ENCODE data around the gene SOX15. TPM values are rescaled to one million over a fixed set of nuclear protein-coding genes. Genes with fewer than 3 reads are reported as not detected.

The SOX15 gene
- total RNA-seq, 4 donors from 2014 or later: 0.56 to 0.95 (median 0.72) TPM; not detected in 1

DNA sequence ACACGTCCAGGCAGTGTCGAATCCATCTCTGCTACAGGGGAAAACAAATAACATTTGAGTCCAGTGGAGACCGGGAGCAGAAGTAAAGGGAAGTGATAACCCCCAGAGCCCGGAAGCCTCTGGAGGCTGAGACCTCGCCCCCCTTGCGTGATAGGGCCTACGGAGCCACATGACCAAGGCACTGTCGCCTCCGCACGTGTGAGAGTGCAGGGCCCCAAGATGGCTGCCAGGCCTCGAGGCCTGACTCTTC is 17.6 kb downstream of the SOX15 start:
- no peak for DNase-seq (ENCODE audit: low spot score)
- TF ChIP-seq, protein P1, sequence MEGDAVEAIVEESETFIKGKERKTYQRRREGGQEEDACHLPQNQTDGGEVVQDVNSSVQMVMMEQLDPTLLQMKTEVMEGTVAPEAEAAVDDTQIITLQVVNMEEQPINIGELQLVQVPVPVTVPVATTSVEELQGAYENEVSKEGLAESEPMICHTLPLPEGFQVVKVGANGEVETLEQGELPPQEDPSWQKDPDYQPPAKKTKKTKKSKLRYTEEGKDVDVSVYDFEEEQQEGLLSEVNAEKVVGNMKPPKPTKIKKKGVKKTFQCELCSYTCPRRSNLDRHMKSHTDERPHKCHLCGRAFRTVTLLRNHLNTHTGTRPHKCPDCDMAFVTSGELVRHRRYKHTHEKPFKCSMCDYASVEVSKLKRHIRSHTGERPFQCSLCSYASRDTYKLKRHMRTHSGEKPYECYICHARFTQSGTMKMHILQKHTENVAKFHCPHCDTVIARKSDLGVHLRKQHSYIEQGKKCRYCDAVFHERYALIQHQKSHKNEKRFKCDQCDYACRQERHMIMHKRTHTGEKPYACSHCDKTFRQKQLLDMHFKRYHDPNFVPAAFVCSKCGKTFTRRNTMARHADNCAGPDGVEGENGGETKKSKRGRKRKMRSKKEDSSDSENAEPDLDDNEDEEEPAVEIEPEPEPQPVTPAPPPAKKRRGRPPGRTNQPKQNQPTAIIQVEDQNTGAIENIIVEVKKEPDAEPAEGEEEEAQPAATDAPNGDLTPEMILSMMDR (IDR thresholded peaks at IDR 0.05): no peak
- ATAC-seq (ENCODE audit: low FRiP score): no peak

DNA sequence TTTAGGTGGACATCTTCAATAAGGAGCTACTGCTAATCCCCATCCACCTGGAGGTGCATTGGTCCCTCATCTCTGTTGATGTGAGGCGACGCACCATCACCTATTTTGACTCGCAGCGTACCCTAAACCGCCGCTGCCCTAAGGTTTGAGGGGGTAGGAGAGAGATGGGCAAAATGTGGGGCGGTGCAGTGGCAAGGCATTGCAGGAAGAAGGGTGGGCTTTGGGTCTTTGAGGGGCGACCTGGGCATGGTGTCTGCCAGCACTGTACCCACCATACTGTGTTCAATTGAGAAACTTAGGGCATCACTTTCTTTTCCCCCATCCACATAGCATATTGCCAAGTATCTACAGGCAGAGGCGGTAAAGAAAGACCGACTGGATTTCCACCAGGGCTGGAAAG is 19.5 kb downstream of the SOX15 start:
- ATAC-seq (ENCODE audit: low FRiP score) (no peak), DNase-seq (ENCODE audit: low spot score) (no peak)
- TF ChIP-seq, protein P1 (IDR thresholded peaks at IDR 0.05): no peak

DNA sequence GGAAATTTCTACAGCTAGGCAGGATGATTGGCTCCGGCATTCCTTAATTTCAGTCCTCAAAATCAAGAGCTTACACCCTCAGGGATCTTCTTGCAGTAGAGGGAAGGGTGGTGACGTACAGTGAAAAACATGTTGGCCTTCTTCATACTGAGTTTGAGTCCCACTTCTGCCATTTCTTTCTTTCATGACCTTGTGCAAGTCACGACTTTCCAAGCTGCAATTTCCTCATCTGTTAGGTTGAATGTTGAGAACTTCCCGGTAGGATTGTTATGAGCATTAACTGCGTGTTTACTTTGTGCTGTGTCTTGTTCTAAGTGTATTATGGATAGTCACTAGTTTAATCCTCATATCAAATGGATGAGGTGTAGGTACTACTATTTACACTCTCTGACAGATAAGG is 20.3 kb downstream of the SOX15 start:
- TF ChIP-seq, protein P1 (IDR thresholded peaks at IDR 0.05): no peak
- no peak for ATAC-seq (ENCODE audit: low FRiP score)
- no peak for DNase-seq (ENCODE audit: low spot score)

DNA sequence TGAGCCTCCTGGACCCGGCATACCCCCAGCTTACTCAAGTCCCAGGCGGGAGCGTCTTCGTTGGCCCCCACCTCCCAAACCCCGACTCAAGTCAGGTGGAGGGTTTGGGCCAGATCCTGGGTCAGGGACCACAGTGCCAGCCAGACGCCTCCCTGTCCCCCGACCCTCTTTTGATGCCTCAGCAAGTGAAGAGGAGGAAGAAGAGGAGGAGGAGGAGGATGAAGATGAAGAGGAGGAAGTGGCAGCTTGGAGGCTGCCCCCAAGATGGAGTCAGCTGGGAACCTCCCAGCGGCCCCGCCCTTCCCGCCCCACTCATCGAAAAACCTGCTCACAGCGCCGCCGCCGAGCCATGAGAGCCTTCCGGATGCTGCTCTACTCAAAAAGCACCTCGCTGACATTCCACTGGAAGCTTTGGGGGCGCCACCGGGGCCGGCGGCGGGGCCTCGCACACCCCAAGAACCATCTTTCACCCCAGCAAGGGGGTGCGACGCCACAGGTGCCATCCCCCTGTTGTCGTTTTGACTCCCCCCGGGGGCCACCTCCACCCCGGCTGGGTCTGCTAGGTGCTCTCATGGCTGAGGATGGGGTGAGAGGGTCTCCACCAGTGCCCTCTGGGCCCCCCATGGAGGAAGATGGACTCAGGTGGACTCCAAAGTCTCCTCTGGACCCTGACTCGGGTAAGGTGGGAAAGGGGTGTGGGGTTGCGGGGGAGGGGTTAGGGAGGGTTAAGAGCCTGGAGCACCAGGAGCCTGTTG is 26.6 kb downstream of the SOX15 start:
- DNase-seq (ENCODE audit: low spot score) (no peak), ATAC-seq (ENCODE audit: low FRiP score) (no peak)
- TF ChIP-seq, protein P1 (IDR thresholded peaks at IDR 0.05): no peak

DNA sequence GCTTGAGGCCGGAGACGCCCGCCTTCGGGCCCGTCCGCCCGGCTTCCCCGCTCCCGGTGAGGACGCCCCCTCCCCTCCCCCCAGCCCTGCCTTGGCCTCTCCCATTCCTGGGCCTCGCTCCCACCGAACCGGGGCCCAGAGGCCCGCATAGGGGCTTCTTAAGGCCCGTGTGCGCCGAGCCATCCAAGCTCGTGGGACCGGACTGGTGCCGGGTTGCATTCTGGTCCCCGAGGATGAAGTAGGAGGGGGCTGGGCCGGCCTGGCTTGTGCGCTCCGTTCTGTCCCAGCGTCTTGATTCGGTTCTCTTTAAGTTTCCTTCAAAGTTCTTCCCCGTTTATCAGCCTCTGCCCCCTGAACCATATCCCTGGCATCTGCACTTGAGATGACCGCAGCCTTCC is 27.7 kb downstream of the SOX15 start:
- ATAC-seq (ENCODE audit: low FRiP score) (no peak), DNase-seq (ENCODE audit: low spot score) (no peak)
- TF ChIP-seq, protein P1 (IDR thresholded peaks at IDR 0.05): no peak

DNA sequence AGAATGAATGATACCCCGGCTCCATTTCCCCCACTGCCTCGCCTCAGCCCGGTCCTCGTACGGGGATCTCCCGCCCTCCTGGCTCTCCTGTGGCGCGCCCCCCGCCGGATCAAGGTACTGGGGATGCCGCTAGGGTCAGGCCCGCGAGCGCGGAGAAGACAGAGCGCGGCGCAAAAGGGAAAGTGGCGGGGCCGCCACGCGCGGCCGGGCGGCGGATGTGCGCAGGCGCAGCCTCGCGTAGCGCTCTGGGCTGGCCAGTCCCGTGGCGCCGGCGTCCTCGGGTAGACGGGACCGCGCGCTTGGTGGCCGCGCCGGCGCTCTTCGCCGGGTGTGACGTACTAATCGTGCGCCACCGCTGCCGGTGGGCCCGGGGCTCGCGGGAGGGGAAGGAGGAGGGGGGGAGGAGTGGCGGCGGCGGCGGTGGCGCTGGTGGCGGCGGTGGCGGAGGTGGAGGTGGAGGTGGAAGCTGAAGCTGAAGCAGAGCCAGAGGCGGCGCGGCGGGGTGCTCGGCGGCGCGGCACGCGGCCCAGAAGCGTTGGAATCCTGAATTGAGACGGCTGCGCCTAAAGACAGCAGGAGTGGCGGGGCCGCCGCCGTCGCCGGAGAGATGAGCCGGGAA is 28.2 kb downstream of the SOX15 start, which contains the start of gene SENP3:
TSS of gene SENP3 (plus strand) at position 331 of the 619 bp plus-strand sequence. CDS start 1,158 bp downstream, outside the sequence.
- no peak for DNase-seq (ENCODE audit: low spot score)
- ATAC-seq (ENCODE audit: low FRiP score): peak; percentile 58
- TF ChIP-seq, protein P1 (IDR thresholded peaks at IDR 0.05): no peak

DNA sequence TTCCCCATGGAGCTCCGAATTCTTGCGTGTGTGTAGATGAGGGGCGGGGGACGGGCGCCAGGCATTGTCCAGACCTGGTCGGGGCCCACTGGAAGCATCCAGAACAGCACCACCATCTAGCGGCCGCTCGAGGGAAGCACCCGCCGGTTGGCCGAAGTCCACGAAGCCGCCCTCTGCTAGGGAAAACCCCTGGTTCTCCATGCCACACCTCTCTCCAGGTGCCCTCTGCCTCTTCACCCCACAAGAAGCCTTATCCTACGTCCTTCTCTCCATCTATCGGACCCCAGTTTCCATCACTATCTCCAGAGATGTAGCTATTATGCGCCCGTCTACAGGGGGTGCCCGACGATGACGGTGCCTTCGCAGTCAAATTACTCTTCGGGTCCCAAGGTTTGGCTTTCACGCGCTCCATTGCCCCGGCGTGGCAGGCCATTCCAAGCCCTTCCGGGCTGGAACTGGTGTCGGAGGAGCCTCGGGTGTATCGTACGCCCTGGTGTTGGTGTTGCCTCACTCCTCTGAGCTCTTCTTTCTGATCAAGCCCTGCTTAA is 28.8 kb downstream of the SOX15 start:
- peak; percentile 69 for ATAC-seq (ENCODE audit: low FRiP score)
- TF ChIP-seq, protein P1 (IDR thresholded peaks at IDR 0.05): peak in 1 of 3 donors; percentile 91
- peak; percentile 80 for DNase-seq (ENCODE audit: low spot score)

Measured in omental fat pad (tissue), 4 donors.